H1 (cell line): ENCODE data around the gene CBY1. TPM values are rescaled to one million over a fixed set of nuclear protein-coding genes. Genes with fewer than 3 reads are reported as not detected.

Experiments
- CTCF ChIA-PET: fragments of 300-600 bp; sonication (Branson Sonifier 250); formaldehyde crosslinking; loops from one replicate; lab custom pipeline; 2021; ENCODE audit not compliant: partially characterized antibody; lab: Charles Lee
- POLR2A ChIA-PET: fragments of 300-600 bp; sonication (Branson Sonifier 250); formaldehyde crosslinking; loops from one replicate; lab custom pipeline; 2021; ENCODE audit warnings: inconsistent platforms; ENCODE audit not compliant: partially characterized antibody; lab: Charles Lee
- DNase-seq, 2 experiments: peaks; one replicate each; pipeline versions ENCODE4 v3.0.0 to v3.0.0-alpha.2; 2010 to 2022; ENCODE audit warnings: low spot score in 2 of 2, low read depth in 1 of 2, mixed read lengths in 1 of 2
- FAIRE-seq: peaks from 2 replicates; lab custom pipeline; 2011; peaks lifted over from hg19 to GRCh38; lab: Jason Lieb, UNC
- H2AFZ ChIP-seq: 2 replicates; pipeline ENCODE4 v1.8.1; 2012; ENCODE audit warnings: low read length, inconsistent platforms
- H2AK5ac ChIP-seq: 2 replicates; pipeline ENCODE4 v1.6.1; 2013; ENCODE audit warnings: low read depth, low read length
- H2BK120ac ChIP-seq: replicated peaks from 2 replicates; pipeline ENCODE3; 2013; ENCODE audit warnings: low read depth, low read length, inconsistent platforms
- H2BK12ac ChIP-seq: 2 replicates; pipeline ENCODE4 v1.6.1; 2013; ENCODE audit warnings: low read depth, low read length
- H2BK15ac ChIP-seq: 2 replicates; pipeline ENCODE4 v1.6.1; 2013; ENCODE audit warnings: low read length
- H2BK20ac ChIP-seq: 2 replicates; pipeline ENCODE4 v1.6.1; 2013; ENCODE audit warnings: low read length
- H2BK5ac ChIP-seq: 2 replicates; pipeline ENCODE4 v1.6.1; 2013; ENCODE audit warnings: low read depth, low read length
- H3K14ac ChIP-seq: 2 replicates; pipeline ENCODE4 v1.6.1; 2013; ENCODE audit warnings: inconsistent platforms; ENCODE audit not compliant: insufficient read length
- H3K18ac ChIP-seq: 2 replicates; pipeline ENCODE4 v1.6.1; 2013; ENCODE audit warnings: low read length; ENCODE audit errors: extremely low read depth
- H3K23ac ChIP-seq: 2 replicates; pipeline ENCODE4 v1.6.1; 2013; ENCODE audit warnings: inconsistent platforms; ENCODE audit not compliant: insufficient read length
- H3K23me2 ChIP-seq: 2 replicates; pipeline ENCODE4 v1.6.1; 2013; ENCODE audit warnings: low read depth, low read length
- H3K27ac ChIP-seq: 2 replicates; pipeline ENCODE4 v1.6.1; 2011; ENCODE audit warnings: low read depth, low read length, inconsistent platforms
- H3K27me3 ChIP-seq, 4 experiments: replicated peaks in 1 of 4; 1 replicate in 1 of 4; 2 replicates in 3 of 4; pipeline versions ENCODE4 v1.6.1 to v1.8.1; 2011 to 2013; ENCODE audit warnings: low read length in 3 of 4, mild to moderate bottlenecking in 3 of 4, inconsistent platforms in 2 of 4, mixed read lengths in 2 of 4, moderate library complexity in 1 of 4; ENCODE audit not compliant: control insufficient read depth in 3 of 4, insufficient read depth in 3 of 4; ENCODE audit errors: extremely low read depth in 1 of 4
- H3K36me3 ChIP-seq, 4 experiments: 2 replicates each; pipeline versions ENCODE4 v1.6.1 to v1.8.1; 2011 to 2013; ENCODE audit warnings: mild to moderate bottlenecking in 4 of 4, low read length in 3 of 4, moderate library complexity in 2 of 4, control low read depth in 1 of 4, inconsistent platforms in 1 of 4; ENCODE audit not compliant: insufficient read depth in 4 of 4, control insufficient read depth in 2 of 4
- H3K4ac ChIP-seq: replicated peaks from 2 replicates; pipeline ENCODE3; 2013; ENCODE audit warnings: low read length, low read depth, mixed read lengths, inconsistent platforms; ENCODE audit not compliant: insufficient read length
- H3K4me1 ChIP-seq, 4 experiments: replicated peaks in 1 of 4; 1 replicate in 1 of 4; 2 replicates in 3 of 4; pipeline versions ENCODE4 v1.6.1 to v1.8.1; 2011 to 2013; ENCODE audit warnings: low read length in 3 of 4, inconsistent platforms in 2 of 4, mixed read lengths in 1 of 4; ENCODE audit not compliant: insufficient read depth in 4 of 4, control insufficient read depth in 3 of 4
- H3K4me2 ChIP-seq, 2 experiments: 2 replicates each; pipeline versions ENCODE4 v1.6.1 to v1.8.1; 2011 to 2013; ENCODE audit warnings: low read depth in 2 of 2, low read length in 2 of 2, control low read depth in 1 of 2, inconsistent platforms in 1 of 2, mild to moderate bottlenecking in 1 of 2; ENCODE audit not compliant: insufficient read depth in 1 of 2
- H3K4me3 ChIP-seq, 4 experiments: fragments of 200-600, 300-600 bp in 1 of 4; sonication (generic), shearing (Covaris generic), sonication (Bioruptor Twin) in 1 of 4; 2 replicates each; pipeline versions ENCODE4 v1.5.1 to v1.8.1; 2011 to 2016; ENCODE audit warnings: low read length in 4 of 4, low read depth in 3 of 4, control low read depth in 2 of 4, inconsistent platforms in 2 of 4, mild to moderate bottlenecking in 2 of 4, mixed read lengths in 1 of 4, moderate library complexity in 1 of 4; ENCODE audit not compliant: insufficient read depth in 2 of 4; ENCODE audit errors: extremely low read depth in 1 of 4
- H3K56ac ChIP-seq: replicated peaks from 2 replicates; pipeline ENCODE3; 2013; ENCODE audit warnings: low read depth, mild to moderate bottlenecking, mixed read lengths, low read length, inconsistent platforms; ENCODE audit not compliant: insufficient read length
- H3K79me1 ChIP-seq: 2 replicates; pipeline ENCODE4 v1.6.1; 2013; ENCODE audit warnings: low read depth, low read length, control low read depth
- H3K79me2 ChIP-seq, 2 experiments: 2 replicates each; pipeline versions ENCODE4 v1.6.1 to v1.8.1; 2012 to 2013; ENCODE audit warnings: low read length in 2 of 2, mild to moderate bottlenecking in 2 of 2, inconsistent platforms in 1 of 2; ENCODE audit not compliant: insufficient read depth in 2 of 2, control insufficient read depth in 1 of 2
- H3K9ac ChIP-seq, 4 experiments: replicated peaks in 1 of 4; 1 replicate in 1 of 4; 2 replicates in 3 of 4; pipeline versions ENCODE4 v1.6.1 to v1.8.1; 2011 to 2013; ENCODE audit warnings: low read depth in 3 of 4, low read length in 3 of 4, control low read depth in 2 of 4, mild to moderate bottlenecking in 2 of 4, moderate library complexity in 2 of 4, inconsistent platforms in 1 of 4; ENCODE audit errors: extremely low read depth in 1 of 4
- H3K9me3 ChIP-seq, 2 experiments: 2 replicates each; pipeline versions ENCODE4 v1.6.1 to v1.8.1; 2012 to 2013; ENCODE audit warnings: mild to moderate bottlenecking in 2 of 2, moderate library complexity in 2 of 2, control low read depth in 1 of 2, inconsistent platforms in 1 of 2, low read depth in 1 of 2, low read length in 1 of 2, mixed read lengths in 1 of 2; ENCODE audit not compliant: insufficient read depth in 2 of 2
- H4K20me1 ChIP-seq, 2 experiments: replicated peaks in 1 of 2; 2 replicates each; pipeline versions ENCODE3 to v1.8.1; 2011 to 2013; ENCODE audit warnings: inconsistent platforms in 2 of 2, low read length in 2 of 2, mild to moderate bottlenecking in 1 of 2; ENCODE audit not compliant: insufficient read depth in 2 of 2, control insufficient read depth in 1 of 2
- H4K5ac ChIP-seq: 2 replicates; pipeline ENCODE4 v1.6.1; 2013; ENCODE audit warnings: low read length, low read depth, mixed read lengths, inconsistent platforms; ENCODE audit not compliant: insufficient read length
- H4K8ac ChIP-seq: 2 replicates; pipeline ENCODE4 v1.8.0; 2013; ENCODE audit warnings: mild to moderate bottlenecking, moderate library complexity, low read length, inconsistent platforms; ENCODE audit not compliant: insufficient read depth; ENCODE audit errors: extremely low read depth
- H4K91ac ChIP-seq: replicated peaks from 2 replicates; pipeline ENCODE3; 2013; ENCODE audit warnings: low read length, mixed read lengths, inconsistent platforms; ENCODE audit not compliant: insufficient read length
- CREB1 ChIP-seq: IDR thresholded peaks from 2 replicates; pipeline ENCODE4 v1.6.1; 2012; ENCODE audit warnings: inconsistent platforms
- PHF8 ChIP-seq: fragments of 200-600 bp; sonication (generic); conservative IDR thresholded peaks from 2 replicates; pipeline ENCODE4 v1.7.1; 2012; ENCODE audit warnings: low read depth, mild to moderate bottlenecking, inconsistent platforms, low read length, moderate library complexity
- RAD21 ChIP-seq, 2 experiments: IDR thresholded peaks in 1 of 2; conservative IDR thresholded peaks in 1 of 2; 2 replicates each; pipeline ENCODE4 v1.6.1; 2011; ENCODE audit warnings: low read depth in 2 of 2, low read length in 2 of 2, improper control_type of control experiment in 1 of 2, inconsistent platforms in 1 of 2, mild to moderate bottlenecking in 1 of 2, moderate library complexity in 1 of 2
- SIN3A ChIP-seq, 2 experiments: IDR thresholded peaks in 1 of 2; conservative IDR thresholded peaks in 1 of 2; 2 replicates each; pipeline ENCODE4 v1.6.1; 2011 to 2012; ENCODE audit warnings: low read length in 2 of 2, improper control_type of control experiment in 1 of 2, low read depth in 1 of 2, mild to moderate bottlenecking in 1 of 2
- TAF7 ChIP-seq: optimal IDR thresholded peaks from 2 replicates; pipeline ENCODE3; 2011; ENCODE audit warnings: low read depth, mild to moderate bottlenecking, inconsistent platforms, low read length, moderate library complexity, borderline replicate concordance
- TCF12 ChIP-seq: IDR thresholded peaks from 2 replicates; pipeline ENCODE4 v1.6.1; 2011; ENCODE audit warnings: low read depth, mild to moderate bottlenecking, low read length
- WGBS, 2 experiments: shearing (Covaris generic) in 1 of 2; methylation state at CpG; one replicate each; pipeline versions ENCODE4 v1.1.6 to v1.1.7; 2013 to 2015; ENCODE audit warnings: low lambda C conversion rate in 2 of 2, mixed read lengths in 2 of 2, inconsistent platforms in 1 of 2, low coverage in 1 of 2, missing lambda C conversion rate in 1 of 2; ENCODE audit not compliant: insufficient replicate concordance in 2 of 2, insufficient coverage in 1 of 2, insufficient read length in 1 of 2; ENCODE audit errors: extremely low coverage in 1 of 2, missing lambda C conversion rate in 1 of 2; 5-methylcytosine and 5-hydroxymethylcytosine counted together
- polyA plus RNA-seq, 7 experiments: library from polyadenylated mRNA; depleted of rRNA in 3 of 7; stranded (reverse) in 5 of 7; unstranded in 2 of 7; fragments of >200 nt in 5 of 7; fragments of 200-250 nt in 2 of 7; gene quantifications; 1 replicate in 5 of 7; 2 replicates in 1 of 7; 4 replicates in 1 of 7; pipeline versions ENCODE4 v1.2.1 to v1.2.3, GENCODE V29; 2011 to 2013; ENCODE audit warnings: missing spikeins in 2 of 7, mixed read lengths in 2 of 7
- total RNA-seq: library from RNA; stranded (reverse); fragmentation: NEBNext Ultra II Directional; extraction: Animal tissue kit (Norgen Biotek cat#: 25700); gene quantifications from 2 replicates; pipeline ENCODE4 v1.2.1, GENCODE V29; 2021

The CBY1 gene
- total and polyA plus RNA-seq, 2 of the 8 experiments (the other 6 are each of a cell fraction or from before 2014, with no cell fraction given), result 23.2 to 30.2 TPM

DNA sequence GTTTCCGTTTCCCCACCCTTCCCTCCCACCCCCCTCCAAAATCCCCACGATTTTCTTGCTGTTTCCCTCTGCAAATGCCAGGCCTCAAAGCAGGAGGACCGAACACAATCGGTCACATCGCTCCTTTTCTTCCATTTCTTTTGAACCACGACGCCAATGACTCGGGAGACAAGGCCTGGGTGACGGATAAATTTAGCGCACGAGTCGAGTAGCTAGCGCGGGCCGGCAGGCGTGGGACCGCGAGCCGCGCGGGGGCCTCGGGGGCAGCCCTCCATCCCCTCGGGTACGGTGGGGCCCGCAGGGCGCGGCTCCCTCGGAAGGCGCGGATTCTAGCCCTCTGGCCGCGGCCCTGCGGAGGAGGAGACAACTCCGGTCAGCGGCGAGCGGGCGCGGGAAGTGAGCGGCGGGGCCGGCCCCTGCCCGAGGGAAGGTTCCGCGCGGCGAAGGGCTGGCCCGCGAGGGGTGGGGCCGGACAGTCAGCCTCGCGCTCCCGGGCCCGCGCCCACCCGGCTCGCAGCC is 43.9 kb downstream of the CBY1 start:
- peak overlapping the region; percentile 27; the same call in 1 of the 2 replicates for H2BK5ac ChIP-seq
- CTCF ChIA-PET, result interaction anchor here (0.5 to 1.5 kb wide), 3 partner anchors 19 to 274 kb away, joined by 3 to 11 read pairs (median 3); partner anchors contain the start of gene TOMM22
- no peak overlapping the region for H3K23ac ChIP-seq
- 0 out of 2 replicates have a peak overlapping the region, but pooled peaks have one; percentile 9 for H2AFZ ChIP-seq
- H2BK15ac ChIP-seq, result 0 out of 2 replicates have a peak overlapping the region, but pooled peaks have one; percentile 68
- no peak overlapping the region for H3K4ac ChIP-seq
- peaks cover 0 to 3% of the 10 kb centered on the region in 2 experiments for H4K20me1 ChIP-seq
- peak overlapping the region; percentile 56 for H4K5ac ChIP-seq
- H2BK20ac ChIP-seq, result no peak overlapping the region
- H3K79me1 ChIP-seq, result peaks cover 2% of the 10 kb centered on the region; the same call in 1 of the 2 replicates
- no peaks in the 10 kb centered on the region for H3K27me3 ChIP-seq
- peaks cover 0 to 31% of the 10 kb centered on the region in 2 experiments; a peak in 2 of 4 replicates for H3K79me2 ChIP-seq
- H3K56ac ChIP-seq, result no peak overlapping the region
- TF ChIP-seq TAF7 (peak; percentile 26), TCF12 (no peak), RAD21 (IDR thresholded peaks at IDR 0.05 in 1 of 2, conservative IDR thresholded peaks at IDR 0.05 in 1 of 2; ENCODE audit: low read depth in 2 of 2, low read length in 2 of 2) (no peak), CREB1 (no peak), SIN3A (conservative IDR thresholded peaks at IDR 0.05 in 1 of 2, IDR thresholded peaks at IDR 0.05 in 1 of 2; ENCODE audit: low read depth in 1 of 2, low read length in 2 of 2) (peak in 1 of 2 experiments; percentile 18; a peak in 1 of 4 replicates), PHF8 (peak; percentile 44)
- TF ChIP-seq, all 59 proteins: peak for 3
- Histone ChIP-seq H3K23me2 (peaks cover 14% of the 10 kb centered on the region), H3K14ac (no peak overlapping the region), H3K18ac (peak overlapping the region; percentile 36; the same call in 1 of the 2 replicates), H3K9me3 (no peaks in the 10 kb centered on the region), H4K91ac (no peak overlapping the region), H3K27ac (peak overlapping the region; percentile 97), H3K4me1 (peaks cover 7 to 19% (median 12%) of the 10 kb centered on the region in 4 experiments; a peak in 6 of 7 replicates), H3K36me3 (no peaks in the 10 kb centered on the region; a peak in 2 of 8 replicates), H4K8ac (peak overlapping the region; percentile 84; the same call in 1 of the 2 replicates), H3K9ac (peak overlapping the region; percentile 90 to 94 (median 90)), H3K4me3 (peak overlapping the region; percentile 74 to 100 (median 88)), H2BK120ac (no peak overlapping the region), H2BK12ac (no peak overlapping the region; the same call in 1 of the 2 replicates), H2AK5ac (no peak overlapping the region), H3K4me2 (peak overlapping the region; percentile 81 to 96)
- WGBS, 2 experiments, result 2% methylated on average over 42 of the region's 57 CpGs; no CpG with 5 or more reads in 1 of the 2 experiments
- FAIRE-seq (no peak), DNase-seq (no peak)
- POLR2A ChIA-PET, result interaction anchor here (0.8 to 13.1 kb wide), 4 partner anchors 8 to 17 kb away, joined by 3 to 123 read pairs (median 6); partner anchors contain the start of gene TOMM22
